Measurements from ENCODE around the gene IL31.

The IL31 gene

GRCh38 chr12:122205053-122205925 lies 31.3 kb upstream of the IL31 start:
- TF ChIP-seq, protein P1, sequence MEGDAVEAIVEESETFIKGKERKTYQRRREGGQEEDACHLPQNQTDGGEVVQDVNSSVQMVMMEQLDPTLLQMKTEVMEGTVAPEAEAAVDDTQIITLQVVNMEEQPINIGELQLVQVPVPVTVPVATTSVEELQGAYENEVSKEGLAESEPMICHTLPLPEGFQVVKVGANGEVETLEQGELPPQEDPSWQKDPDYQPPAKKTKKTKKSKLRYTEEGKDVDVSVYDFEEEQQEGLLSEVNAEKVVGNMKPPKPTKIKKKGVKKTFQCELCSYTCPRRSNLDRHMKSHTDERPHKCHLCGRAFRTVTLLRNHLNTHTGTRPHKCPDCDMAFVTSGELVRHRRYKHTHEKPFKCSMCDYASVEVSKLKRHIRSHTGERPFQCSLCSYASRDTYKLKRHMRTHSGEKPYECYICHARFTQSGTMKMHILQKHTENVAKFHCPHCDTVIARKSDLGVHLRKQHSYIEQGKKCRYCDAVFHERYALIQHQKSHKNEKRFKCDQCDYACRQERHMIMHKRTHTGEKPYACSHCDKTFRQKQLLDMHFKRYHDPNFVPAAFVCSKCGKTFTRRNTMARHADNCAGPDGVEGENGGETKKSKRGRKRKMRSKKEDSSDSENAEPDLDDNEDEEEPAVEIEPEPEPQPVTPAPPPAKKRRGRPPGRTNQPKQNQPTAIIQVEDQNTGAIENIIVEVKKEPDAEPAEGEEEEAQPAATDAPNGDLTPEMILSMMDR (IDR thresholded peaks at IDR 0.05) = no peak

GRCh38 chr12:122204167-122205052 lies 30.4 kb upstream of the IL31 start:
- TF ChIP-seq, protein P1 (IDR thresholded peaks at IDR 0.05) = no peak

GRCh38 chr12:122203301-122204166 lies 29.5 kb upstream of the IL31 start, which contains the start of gene B3GNT4:
Gene B3GNT4 (plus strand): TSS chr12:122203709. CDS start chr12:122204619, 910 bp downstream.
- TF ChIP-seq, protein P1 (IDR thresholded peaks at IDR 0.05) = no peak

- TF ChIP-seq, protein P1 (IDR thresholded peaks at IDR 0.05) = no peak
Measured at GRCh38 chr12:122202017-122202416, 28.0 kb upstream of the IL31 start.

- TF ChIP-seq, protein P1 (IDR thresholded peaks at IDR 0.05) = no peak
Measured at GRCh38 chr12:122201381-122201780, 27.4 kb upstream of the IL31 start.

DNA sequence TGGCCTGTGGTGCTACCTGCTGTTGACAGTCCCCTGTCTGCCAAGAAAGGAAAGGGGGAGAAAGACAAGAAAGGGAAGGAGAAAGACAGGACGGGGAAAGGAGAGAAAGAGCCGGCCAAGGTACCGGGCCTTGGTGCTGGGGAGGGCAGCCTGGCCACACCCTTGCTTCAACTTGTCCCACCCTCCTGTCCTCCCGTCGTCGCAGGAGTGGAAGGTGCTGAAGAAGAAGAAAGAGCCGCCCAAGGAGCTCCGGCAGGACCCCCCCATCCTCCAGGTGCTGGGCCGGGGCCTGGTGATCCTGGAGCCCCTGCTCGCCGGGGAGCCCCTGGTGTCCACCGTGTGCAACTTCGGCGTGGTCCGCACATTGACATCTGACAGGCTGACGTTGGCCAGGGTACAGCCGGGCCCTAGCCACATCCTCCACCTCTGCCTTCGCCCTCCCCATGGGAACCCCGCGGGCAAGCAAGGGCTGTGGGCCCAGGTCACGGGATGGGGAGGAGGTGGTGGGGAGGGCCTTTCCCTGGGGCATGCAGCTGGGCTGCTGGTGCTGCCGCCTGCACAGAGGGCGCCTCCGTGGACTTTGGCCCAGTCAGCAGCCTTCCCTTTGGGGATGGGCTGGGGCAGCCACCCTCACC lies 26.6 kb upstream of the IL31 start:
- TF ChIP-seq, protein P1 (IDR thresholded peaks at IDR 0.05) = no peak

Measured in LNCAP (cell line).